ENCODE data around the gene ZFPM1. TPM values are rescaled to one million over a fixed set of nuclear protein-coding genes. Genes with fewer than 3 reads are reported as not detected.

ZFPM1 gene
- total and polyA plus RNA-seq, 2 experiments from 2014 or later = 0.53 to 2.2 TPM

DNA sequence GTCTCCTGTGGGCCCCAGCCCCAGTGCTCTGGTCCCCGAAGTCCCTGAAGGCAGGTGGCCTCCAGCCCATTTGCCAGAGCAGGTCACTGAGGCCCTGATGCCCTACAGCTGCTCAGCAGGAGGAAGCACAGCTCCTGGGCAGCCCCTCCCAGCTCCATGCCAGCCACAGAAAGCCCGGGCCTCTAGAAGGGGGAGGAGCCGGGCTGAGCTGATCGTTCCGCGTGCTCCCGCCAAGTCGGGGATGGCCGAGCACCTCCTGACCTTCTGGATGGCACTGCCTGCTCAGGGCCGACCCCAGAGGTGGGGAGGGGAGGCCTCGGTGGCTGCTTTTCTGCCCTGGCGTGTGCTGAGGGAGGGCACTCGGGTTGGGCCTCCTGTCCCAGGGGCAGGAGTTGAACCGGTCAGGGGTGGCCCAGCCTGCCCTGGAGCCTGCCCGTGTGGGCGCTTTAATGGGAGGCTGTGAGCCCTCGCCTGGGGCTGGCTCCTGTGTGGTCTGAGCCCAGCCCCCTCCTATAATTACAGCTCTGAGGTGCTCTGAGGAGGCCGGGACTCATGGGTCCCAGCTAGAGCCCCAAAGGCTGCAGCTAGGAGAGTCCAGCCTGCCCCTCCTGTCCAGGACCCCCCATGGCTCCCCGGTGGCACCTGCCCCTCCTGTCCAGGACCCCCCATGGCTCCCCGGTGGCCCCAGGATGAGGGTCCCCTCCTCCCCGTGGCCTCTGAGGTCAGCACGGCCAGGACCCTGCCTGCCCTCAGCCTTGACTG, 29.7 kb downstream of the ZFPM1 start:
- peak; percentile 52 for ATAC-seq
- Histone ChIP-seq H3K27ac (ENCODE audit: low read depth) (no peak overlapping the region), H3K4me2 (no peak overlapping the region), H3K79me2 (replicated peaks; ENCODE audit: insufficient read depth) (no peaks in the 10 kb centered on the region), H3K27me3 (ENCODE audit: insufficient read depth) (no peaks in the 10 kb centered on the region), H3F3A (replicated peaks; ENCODE audit: low read depth) (no peaks in the 10 kb centered on the region), H3K36me3 (ENCODE audit: insufficient read depth) (no peaks in the 10 kb centered on the region), H3K4me1 (ENCODE audit: insufficient read depth) (no peaks in the 10 kb centered on the region), H4K20me1 (replicated peaks; ENCODE audit: insufficient read depth) (no peaks in the 10 kb centered on the region), H3K4me3 (no peak overlapping the region), H2AFZ (no peak overlapping the region), H3K9me2 (ENCODE audit: insufficient read depth) (no peaks in the 10 kb centered on the region)
- Mint-ChIP-seq H3K9me3 (no peaks in the 10 kb centered on the region), H3K27ac (no peak overlapping the region), H3K4me3 (no peak overlapping the region), H3K4me1 (peaks cover 2% of the 10 kb centered on the region; the same call in 2 of the 3 replicates), H3K27me3 (ENCODE audit: insufficient read depth, low read depth, poor library complexity) (peaks cover 7% of the 10 kb centered on the region), H3K36me3 (ENCODE audit: low read depth) (no peaks in the 10 kb centered on the region)
- TF ChIP-seq JUNB (IDR thresholded peaks at IDR 0.05; ENCODE audit: unreplicated experiment) (no peak), ZNF462 (CRISPR knock-in tag; IDR thresholded peaks at IDR 0.05) (no peak), EZH2 (IDR thresholded peaks at IDR 0.05; ENCODE audit: low read depth, unreplicated experiment) (no peak), CTCF (conservative IDR thresholded peaks at IDR 0.05; ENCODE audit: low read depth in 2 of 2) (no peak), ZNF331 (CRISPR knock-in tag; IDR thresholded peaks at IDR 0.05; ENCODE audit: low read depth) (no peak), STAT1 (IDR thresholded peaks at IDR 0.05; ENCODE audit: unreplicated experiment) (no peak), ZNF114 (CRISPR knock-in tag; IDR thresholded peaks at IDR 0.05) (no peak), NANOG (IDR thresholded peaks at IDR 0.05; ENCODE audit: borderline replicate concordance) (no peak), POLR2AphosphoS5 (IDR thresholded peaks at IDR 0.05; ENCODE audit: low read depth) (no peak), ETS1 (IDR thresholded peaks at IDR 0.05) (no peak), CREB1 (CRISPR knock-in tag; IDR thresholded peaks at IDR 0.05; ENCODE audit: low read depth) (no peak), EZH2phosphoT487 (IDR thresholded peaks at IDR 0.05; ENCODE audit: unreplicated experiment) (no peak)
- TF ChIP-seq, protein P1, sequence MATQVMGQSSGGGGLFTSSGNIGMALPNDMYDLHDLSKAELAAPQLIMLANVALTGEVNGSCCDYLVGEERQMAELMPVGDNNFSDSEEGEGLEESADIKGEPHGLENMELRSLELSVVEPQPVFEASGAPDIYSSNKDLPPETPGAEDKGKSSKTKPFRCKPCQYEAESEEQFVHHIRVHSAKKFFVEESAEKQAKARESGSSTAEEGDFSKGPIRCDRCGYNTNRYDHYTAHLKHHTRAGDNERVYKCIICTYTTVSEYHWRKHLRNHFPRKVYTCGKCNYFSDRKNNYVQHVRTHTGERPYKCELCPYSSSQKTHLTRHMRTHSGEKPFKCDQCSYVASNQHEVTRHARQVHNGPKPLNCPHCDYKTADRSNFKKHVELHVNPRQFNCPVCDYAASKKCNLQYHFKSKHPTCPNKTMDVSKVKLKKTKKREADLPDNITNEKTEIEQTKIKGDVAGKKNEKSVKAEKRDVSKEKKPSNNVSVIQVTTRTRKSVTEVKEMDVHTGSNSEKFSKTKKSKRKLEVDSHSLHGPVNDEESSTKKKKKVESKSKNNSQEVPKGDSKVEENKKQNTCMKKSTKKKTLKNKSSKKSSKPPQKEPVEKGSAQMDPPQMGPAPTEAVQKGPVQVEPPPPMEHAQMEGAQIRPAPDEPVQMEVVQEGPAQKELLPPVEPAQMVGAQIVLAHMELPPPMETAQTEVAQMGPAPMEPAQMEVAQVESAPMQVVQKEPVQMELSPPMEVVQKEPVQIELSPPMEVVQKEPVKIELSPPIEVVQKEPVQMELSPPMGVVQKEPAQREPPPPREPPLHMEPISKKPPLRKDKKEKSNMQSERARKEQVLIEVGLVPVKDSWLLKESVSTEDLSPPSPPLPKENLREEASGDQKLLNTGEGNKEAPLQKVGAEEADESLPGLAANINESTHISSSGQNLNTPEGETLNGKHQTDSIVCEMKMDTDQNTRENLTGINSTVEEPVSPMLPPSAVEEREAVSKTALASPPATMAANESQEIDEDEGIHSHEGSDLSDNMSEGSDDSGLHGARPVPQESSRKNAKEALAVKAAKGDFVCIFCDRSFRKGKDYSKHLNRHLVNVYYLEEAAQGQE (IDR thresholded peaks at IDR 0.05; ENCODE audit: unreplicated experiment) = no peak
- no peak for DNase-seq (ENCODE audit: low spot score)

All from GM23338 (cell line).